ENCODE results near the gene SLC49A4.

- no peak for TF ChIP-seq CTCF (IDR thresholded peaks at IDR 0.05)
- no peak for TF ChIP-seq POLR2A (IDR thresholded peaks at IDR 0.05)
- TF ChIP-seq POLR2AphosphoS5 (IDR thresholded peaks at IDR 0.05) = no peak
Measured at GRCh38 chr3:122755491-122755890, 39.4 kb upstream of the SLC49A4 start.

Data from upper lobe of left lung (tissue), 4 donors.